GM23338 (cell line): ENCODE results near the gene TMEM178B. TPM values are rescaled to one million over a fixed set of nuclear protein-coding genes. Genes with fewer than 3 reads are reported as not detected.

Source experiments
- ATAC-seq: fragments of 200-7000 bp; cut with Tn5 transposase; 3 replicates; pipeline ENCODE4 v1.9.1; 2020
- DNase-seq: peaks from one replicate; pipeline ENCODE4 v3.0.0-alpha.2; 2015; ENCODE audit warnings: low spot score
- H2AFZ ChIP-seq: fragments of 200-600 bp; sonication (generic); 2 replicates; pipeline ENCODE4 v1.8.0; 2016; ENCODE audit warnings: antibody characterized with exemption, mild to moderate bottlenecking, moderate library complexity
- H3F3A ChIP-seq: fragments of 200-600 bp; sonication (generic); replicated peaks from 2 replicates; pipeline ENCODE4 v1.8.0; 2017; ENCODE audit warnings: antibody characterized with exemption, mixed run types, low read depth
- H3K27ac ChIP-seq: fragments of 200-600 bp; sonication (generic); 2 replicates; pipeline ENCODE4 v1.6.1; 2016; ENCODE audit warnings: low read depth
- H3K27me3 ChIP-seq: fragments of 200-600 bp; sonication (generic); 2 replicates; pipeline ENCODE4 v1.8.0; 2016; ENCODE audit warnings: mild to moderate bottlenecking, mixed run types, moderate library complexity; ENCODE audit not compliant: insufficient read depth
- H3K36me3 ChIP-seq: fragments of 200-600 bp; sonication (generic); 2 replicates; pipeline ENCODE4 v1.8.0; 2016; ENCODE audit warnings: mild to moderate bottlenecking; ENCODE audit not compliant: insufficient read depth
- H3K4me1 ChIP-seq: fragments of 200-600 bp; sonication (generic); 2 replicates; pipeline ENCODE4 v1.8.0; 2016; ENCODE audit warnings: mild to moderate bottlenecking, moderate library complexity; ENCODE audit not compliant: insufficient read depth
- H3K4me2 ChIP-seq: fragments of 200-600 bp; sonication (generic); 2 replicates; pipeline ENCODE4 v1.7.1; 2017; ENCODE audit warnings: mixed run types
- H3K4me3 ChIP-seq: fragments of 200-600 bp; sonication (generic); 2 replicates; pipeline ENCODE4 v1.6.1; 2016; ENCODE audit warnings: mixed run types
- H3K79me2 ChIP-seq: fragments of 200-600 bp; sonication (generic); replicated peaks from 2 replicates; pipeline ENCODE4 v1.8.0; 2017; ENCODE audit warnings: mild to moderate bottlenecking; ENCODE audit not compliant: insufficient read depth
- H3K9me2 ChIP-seq: fragments of 200-600 bp; sonication (generic); 2 replicates; pipeline ENCODE4 v1.8.0; 2017; ENCODE audit not compliant: insufficient read depth
- H4K20me1 ChIP-seq: fragments of 200-600 bp; sonication (generic); replicated peaks from 2 replicates; pipeline ENCODE4 v1.8.0; 2017; ENCODE audit warnings: mild to moderate bottlenecking; ENCODE audit not compliant: insufficient read depth
- H3K27ac Mint-ChIP-seq: 2 replicates; pipeline ENCODE4 v1.8.0; 2020; ENCODE audit warnings: inconsistent platforms, mild to moderate bottlenecking, moderate library complexity, mixed read lengths
- H3K27me3 Mint-ChIP-seq: 3 replicates; pipeline ENCODE4 v1.8.0; 2022; ENCODE audit warnings: low read depth, mild to moderate bottlenecking, moderate library complexity, mixed read lengths, inconsistent platforms; ENCODE audit not compliant: insufficient read depth, poor library complexity
- H3K36me3 Mint-ChIP-seq: 3 replicates; pipeline ENCODE4 v1.8.0; 2021; ENCODE audit warnings: low read depth, mild to moderate bottlenecking, inconsistent platforms, moderate library complexity, mixed read lengths
- H3K4me1 Mint-ChIP-seq: 3 replicates; pipeline ENCODE4 v1.8.0; 2020; ENCODE audit warnings: mild to moderate bottlenecking, inconsistent platforms, mixed read lengths
- H3K4me3 Mint-ChIP-seq: 3 replicates; pipeline ENCODE4 v1.8.0; 2021; ENCODE audit warnings: moderate library complexity, mild to moderate bottlenecking, inconsistent platforms, mixed read lengths
- H3K9me3 Mint-ChIP-seq: 3 replicates; pipeline ENCODE4 v1.8.0; 2020; ENCODE audit warnings: moderate library complexity, mild to moderate bottlenecking, inconsistent platforms, mixed read lengths
- CREB1 ChIP-seq: fragments of 250-450 bp; sonication (Bioruptor Pico); IDR thresholded peaks from 2 replicates; pipeline ENCODE4 v1.5.0; 2020; ENCODE audit warnings: low read depth, mild to moderate bottlenecking, moderate library complexity
- ETS1 ChIP-seq: IDR thresholded peaks from 2 replicates; pipeline ENCODE4 v1.6.1; 2016; ENCODE audit warnings: antibody characterized with exemption
- EZH2 ChIP-seq: fragments of 200-600 bp; sonication (generic); IDR thresholded peaks from one replicate; pipeline ENCODE4 v1.8.0; 2017; ENCODE audit warnings: antibody characterized with exemption, mild to moderate bottlenecking, low read depth; ENCODE audit not compliant: unreplicated experiment
- EZH2phosphoT487 ChIP-seq: fragments of 200-600 bp; sonication (generic); IDR thresholded peaks from one replicate; pipeline ENCODE4 v1.8.1; 2018; ENCODE audit warnings: antibody characterized with exemption; ENCODE audit not compliant: unreplicated experiment
- JUNB ChIP-seq: IDR thresholded peaks from one replicate; pipeline ENCODE4 v1.6.1; 2016; ENCODE audit warnings: antibody characterized with exemption; ENCODE audit not compliant: unreplicated experiment
- NANOG ChIP-seq: IDR thresholded peaks from 2 replicates; pipeline ENCODE4 v1.6.1; 2016; ENCODE audit warnings: antibody characterized with exemption, borderline replicate concordance
- POLR2AphosphoS5 ChIP-seq: IDR thresholded peaks from 2 replicates; pipeline ENCODE4 v1.6.1; 2016; ENCODE audit warnings: antibody characterized with exemption, low read depth
- STAT1 ChIP-seq: IDR thresholded peaks from one replicate; pipeline ENCODE4 v1.6.1; 2016; ENCODE audit warnings: antibody characterized with exemption; ENCODE audit not compliant: unreplicated experiment
- ZNF114 ChIP-seq: fragments of 250-450 bp; sonication (Bioruptor Pico); IDR thresholded peaks from 2 replicates; pipeline ENCODE4 v1.5.0; 2020; ENCODE audit warnings: mild to moderate bottlenecking, moderate library complexity
- ZNF331 ChIP-seq: fragments of 250-450 bp; sonication (Bioruptor Pico); IDR thresholded peaks from 2 replicates; pipeline ENCODE4 v1.5.0; 2020; ENCODE audit warnings: low read depth, mild to moderate bottlenecking, moderate library complexity
- ZNF462 ChIP-seq: fragments of 250-450 bp; sonication (Bioruptor Pico); IDR thresholded peaks from 2 replicates; pipeline ENCODE4 v1.5.0; 2020; ENCODE audit warnings: mild to moderate bottlenecking, moderate library complexity
- polyA plus RNA-seq: library from polyadenylated mRNA; unstranded; fragments of >200 nt; fragmentation: Nextera tagmentation; extraction: Ambion mirVana; gene quantifications from 2 replicates; pipeline ENCODE4 v1.2.1, GENCODE V29; 2016
- total RNA-seq: library from RNA; depleted of rRNA; stranded (reverse); fragments of >200 nt; shearing (Covaris generic); gene quantifications from 2 replicates; pipeline ENCODE4 v1.2.3, GENCODE V29; 2014
- TF ChIP-seq, protein P1 (sequence below): IDR thresholded peaks from one replicate; pipeline ENCODE4 v1.6.1; 2018; ENCODE audit warnings: antibody characterized with exemption; ENCODE audit not compliant: unreplicated experiment
- TF ChIP-seq, protein P2 (sequence below), 2 experiments: fragments of 200-600 bp in 1 of 2; sonication (generic) in 1 of 2; conservative IDR thresholded peaks; 2 replicates each; pipeline versions ENCODE4 v1.5.1 to v1.6.1; 2016 to 2017; ENCODE audit warnings: antibody characterized with exemption in 2 of 2, low read depth in 2 of 2, mild to moderate bottlenecking in 2 of 2, moderate library complexity in 1 of 2

Gene TMEM178B
- total and polyA plus RNA-seq, 2 experiments from 2014 or later: 4.9 to 15.6 TPM

DNA sequence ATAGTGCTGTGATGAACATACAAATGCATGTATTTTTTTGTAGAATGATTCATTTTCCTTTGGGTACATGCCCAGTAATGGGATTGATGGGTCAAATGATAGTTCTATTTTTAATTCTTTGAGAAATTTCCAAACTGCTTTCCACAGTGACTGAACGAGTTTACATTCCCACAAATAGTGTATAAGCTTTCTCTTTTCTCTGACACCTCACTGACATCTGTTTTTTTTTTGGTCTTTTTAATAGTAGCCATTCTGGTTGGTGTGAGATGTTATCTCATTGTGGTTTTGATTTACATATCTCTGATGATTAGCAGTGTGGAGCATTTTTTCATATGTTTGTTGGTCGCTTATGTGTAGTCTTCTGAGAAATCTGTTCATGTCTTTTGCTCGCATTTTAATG lies 282.3 kb downstream of the TMEM178B start:
- ATAC-seq: no peak
- H3K4me3 Mint-ChIP-seq: no peak overlapping the region
- no peaks in the 10 kb centered on the region for H3K9me3 Mint-ChIP-seq
- DNase-seq: no peak
- H3K79me2 ChIP-seq: 0 out of 2 replicates have a peak, but pooled peaks cover 8% of the 10 kb centered on the region
- no peaks in the 10 kb centered on the region for H3K9me2 ChIP-seq
- no peak overlapping the region for H2AFZ ChIP-seq
- H3K27me3 ChIP-seq: no peaks in the 10 kb centered on the region
- no peak overlapping the region for H3K4me2 ChIP-seq
- H3K4me1 Mint-ChIP-seq: peaks cover 24% of the 10 kb centered on the region
- H3K4me1 ChIP-seq: peaks cover 23% of the 10 kb centered on the region; the same call in 1 of the 2 replicates
- no peak overlapping the region for H3K27ac ChIP-seq
- H3K36me3 ChIP-seq: no peaks in the 10 kb centered on the region; the same call in 1 of the 2 replicates
- no peak overlapping the region for H3K27ac Mint-ChIP-seq
- H3K4me3 ChIP-seq: no peak overlapping the region
- no peaks in the 10 kb centered on the region for H3F3A ChIP-seq
- no peaks in the 10 kb centered on the region for H4K20me1 ChIP-seq
- H3K27me3 Mint-ChIP-seq: peaks cover 2% of the 10 kb centered on the region
- TF ChIP-seq STAT1 (no peak), CREB1 (no peak), ETS1 (no peak), ZNF114 (CRISPR knock-in tag) (no peak), ZNF462 (CRISPR knock-in tag) (no peak), ZNF331 (CRISPR knock-in tag) (no peak), EZH2phosphoT487 (no peak), NANOG (no peak), JUNB (no peak), EZH2 (no peak), POLR2AphosphoS5 (no peak)
- TF ChIP-seq, protein P1, sequence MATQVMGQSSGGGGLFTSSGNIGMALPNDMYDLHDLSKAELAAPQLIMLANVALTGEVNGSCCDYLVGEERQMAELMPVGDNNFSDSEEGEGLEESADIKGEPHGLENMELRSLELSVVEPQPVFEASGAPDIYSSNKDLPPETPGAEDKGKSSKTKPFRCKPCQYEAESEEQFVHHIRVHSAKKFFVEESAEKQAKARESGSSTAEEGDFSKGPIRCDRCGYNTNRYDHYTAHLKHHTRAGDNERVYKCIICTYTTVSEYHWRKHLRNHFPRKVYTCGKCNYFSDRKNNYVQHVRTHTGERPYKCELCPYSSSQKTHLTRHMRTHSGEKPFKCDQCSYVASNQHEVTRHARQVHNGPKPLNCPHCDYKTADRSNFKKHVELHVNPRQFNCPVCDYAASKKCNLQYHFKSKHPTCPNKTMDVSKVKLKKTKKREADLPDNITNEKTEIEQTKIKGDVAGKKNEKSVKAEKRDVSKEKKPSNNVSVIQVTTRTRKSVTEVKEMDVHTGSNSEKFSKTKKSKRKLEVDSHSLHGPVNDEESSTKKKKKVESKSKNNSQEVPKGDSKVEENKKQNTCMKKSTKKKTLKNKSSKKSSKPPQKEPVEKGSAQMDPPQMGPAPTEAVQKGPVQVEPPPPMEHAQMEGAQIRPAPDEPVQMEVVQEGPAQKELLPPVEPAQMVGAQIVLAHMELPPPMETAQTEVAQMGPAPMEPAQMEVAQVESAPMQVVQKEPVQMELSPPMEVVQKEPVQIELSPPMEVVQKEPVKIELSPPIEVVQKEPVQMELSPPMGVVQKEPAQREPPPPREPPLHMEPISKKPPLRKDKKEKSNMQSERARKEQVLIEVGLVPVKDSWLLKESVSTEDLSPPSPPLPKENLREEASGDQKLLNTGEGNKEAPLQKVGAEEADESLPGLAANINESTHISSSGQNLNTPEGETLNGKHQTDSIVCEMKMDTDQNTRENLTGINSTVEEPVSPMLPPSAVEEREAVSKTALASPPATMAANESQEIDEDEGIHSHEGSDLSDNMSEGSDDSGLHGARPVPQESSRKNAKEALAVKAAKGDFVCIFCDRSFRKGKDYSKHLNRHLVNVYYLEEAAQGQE: no peak
- TF ChIP-seq, protein P2, sequence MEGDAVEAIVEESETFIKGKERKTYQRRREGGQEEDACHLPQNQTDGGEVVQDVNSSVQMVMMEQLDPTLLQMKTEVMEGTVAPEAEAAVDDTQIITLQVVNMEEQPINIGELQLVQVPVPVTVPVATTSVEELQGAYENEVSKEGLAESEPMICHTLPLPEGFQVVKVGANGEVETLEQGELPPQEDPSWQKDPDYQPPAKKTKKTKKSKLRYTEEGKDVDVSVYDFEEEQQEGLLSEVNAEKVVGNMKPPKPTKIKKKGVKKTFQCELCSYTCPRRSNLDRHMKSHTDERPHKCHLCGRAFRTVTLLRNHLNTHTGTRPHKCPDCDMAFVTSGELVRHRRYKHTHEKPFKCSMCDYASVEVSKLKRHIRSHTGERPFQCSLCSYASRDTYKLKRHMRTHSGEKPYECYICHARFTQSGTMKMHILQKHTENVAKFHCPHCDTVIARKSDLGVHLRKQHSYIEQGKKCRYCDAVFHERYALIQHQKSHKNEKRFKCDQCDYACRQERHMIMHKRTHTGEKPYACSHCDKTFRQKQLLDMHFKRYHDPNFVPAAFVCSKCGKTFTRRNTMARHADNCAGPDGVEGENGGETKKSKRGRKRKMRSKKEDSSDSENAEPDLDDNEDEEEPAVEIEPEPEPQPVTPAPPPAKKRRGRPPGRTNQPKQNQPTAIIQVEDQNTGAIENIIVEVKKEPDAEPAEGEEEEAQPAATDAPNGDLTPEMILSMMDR (conservative IDR thresholded peaks at IDR 0.05; ENCODE audit: low read depth in 2 of 2): no peak
- no peaks in the 10 kb centered on the region for H3K36me3 Mint-ChIP-seq
